Ramos (cell line): ENCODE results near the gene UIMC1.
"Not testable (repeated sequence)": the region's sequence is repeated elsewhere in the genome, so short reads cannot be mapped to it uniquely, and the experiment has no call there.

ENCODE experiments used
- in situ Hi-C: fragments of 300-500 bp; cut with MboI; formaldehyde crosslinking; loops from one replicate; pipeline ENCODE4 v1.14.3; 2022; ENCODE audit warnings: low sequenced_read_pairs; ENCODE audit not compliant: unreplicated experiment

UIMC1 gene

DNA sequence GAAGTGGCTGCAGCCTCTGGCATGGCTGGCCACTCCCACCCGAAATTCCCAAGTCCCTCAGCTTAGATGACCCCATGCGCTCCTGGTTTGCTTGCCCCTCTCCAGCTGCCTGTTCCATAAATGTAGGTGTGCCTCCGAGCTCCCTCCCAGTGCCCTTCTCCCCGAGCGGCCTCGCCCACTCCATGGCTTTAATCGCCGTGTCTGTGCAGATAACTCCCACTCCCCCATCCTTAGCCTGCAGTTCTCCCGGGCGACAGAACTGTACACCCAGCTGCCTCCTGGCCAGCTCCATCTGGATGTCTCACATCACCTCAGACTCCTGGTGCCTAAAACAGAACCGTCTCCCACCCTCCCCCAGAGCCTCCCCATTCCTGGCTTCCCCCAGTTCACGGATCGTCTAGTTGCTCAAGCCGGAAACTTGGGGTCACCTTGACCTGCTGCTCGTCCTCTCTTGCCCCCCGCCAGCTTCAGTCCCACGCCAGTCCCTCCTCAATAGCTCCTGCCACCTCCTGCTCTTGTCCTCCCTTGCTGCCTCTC lies 131.5 kb downstream of the UIMC1 start:
- in situ Hi-C loops, result no loop called here

DNA sequence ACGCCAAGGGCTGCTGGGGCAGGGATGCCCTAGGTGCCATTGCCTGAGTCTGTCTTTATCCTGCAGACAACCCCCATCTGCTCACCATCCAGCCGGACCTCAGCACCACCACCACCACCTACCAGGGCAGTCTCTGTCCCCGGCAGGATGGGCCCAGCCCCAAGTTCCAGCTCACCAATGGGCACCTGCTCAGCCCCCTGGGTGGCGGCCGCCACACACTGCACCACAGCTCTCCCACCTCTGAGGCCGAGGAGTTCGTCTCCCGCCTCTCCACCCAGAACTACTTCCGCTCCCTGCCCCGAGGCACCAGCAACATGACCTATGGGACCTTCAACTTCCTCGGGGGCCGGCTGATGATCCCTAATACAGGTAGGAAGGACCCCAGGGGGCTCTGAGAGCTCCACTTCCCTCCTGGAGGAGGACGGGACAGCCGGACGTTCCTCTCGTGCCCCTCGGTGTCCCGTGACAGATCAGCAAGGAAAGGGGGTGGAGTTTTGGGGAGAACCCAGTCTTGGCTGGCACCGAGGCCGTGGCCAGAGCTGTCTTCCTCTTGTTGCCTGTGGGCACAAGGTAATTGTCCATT lies 132.3 kb downstream of the UIMC1 start:
- in situ Hi-C loops, result no loop called here

DNA sequence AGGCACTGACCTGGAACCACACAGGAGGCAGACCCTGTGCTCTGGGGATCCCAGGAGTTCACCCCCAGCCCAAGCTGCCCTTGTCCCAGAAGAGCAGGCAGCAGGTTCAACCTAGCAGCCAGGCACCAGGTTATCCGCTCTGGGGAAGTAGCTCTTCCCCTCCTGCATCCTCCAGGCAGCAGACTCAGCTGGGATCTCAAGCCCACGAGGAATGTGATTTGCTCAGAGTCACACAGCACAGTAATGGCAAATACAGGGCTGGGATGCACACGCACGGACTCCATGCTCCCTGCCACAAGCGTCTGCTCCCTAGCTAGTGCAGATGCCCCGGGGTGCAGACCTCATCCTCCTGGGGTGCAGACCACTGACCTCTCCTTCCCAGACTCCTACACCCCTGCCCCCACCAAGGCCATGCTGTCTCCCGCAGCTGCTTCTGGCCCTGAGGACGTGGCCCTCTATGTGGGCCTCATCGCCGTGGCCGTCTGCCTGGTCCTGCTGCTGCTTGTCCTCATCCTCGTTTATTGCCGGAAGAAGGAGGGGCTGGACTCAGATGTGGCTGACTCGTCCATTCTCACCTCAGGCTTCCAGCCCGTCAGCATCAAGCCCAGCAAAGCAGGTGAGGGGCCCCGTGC lies 132.9 kb downstream of the UIMC1 start:
- in situ Hi-C loops, result no loop called here

DNA sequence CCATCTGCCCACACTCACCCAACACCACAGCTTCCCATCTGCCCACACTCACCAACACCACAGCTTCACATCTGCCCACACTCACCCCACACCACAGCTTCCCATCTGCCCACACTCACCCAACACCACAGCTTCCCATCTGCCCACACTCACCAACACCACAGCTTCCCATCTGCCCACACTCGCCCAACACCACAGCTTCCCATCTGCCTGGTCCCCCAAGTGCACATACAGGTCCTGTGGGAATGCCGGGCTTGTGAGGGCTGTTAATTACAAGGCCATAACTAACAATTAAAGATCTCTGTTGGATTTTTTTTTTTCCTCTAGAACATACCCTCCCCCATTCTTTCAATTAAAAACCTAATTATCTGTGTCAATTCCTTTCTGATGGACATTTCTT lies 133.6 kb downstream of the UIMC1 start:
- in situ Hi-C loops, result not testable (repeated sequence)

DNA sequence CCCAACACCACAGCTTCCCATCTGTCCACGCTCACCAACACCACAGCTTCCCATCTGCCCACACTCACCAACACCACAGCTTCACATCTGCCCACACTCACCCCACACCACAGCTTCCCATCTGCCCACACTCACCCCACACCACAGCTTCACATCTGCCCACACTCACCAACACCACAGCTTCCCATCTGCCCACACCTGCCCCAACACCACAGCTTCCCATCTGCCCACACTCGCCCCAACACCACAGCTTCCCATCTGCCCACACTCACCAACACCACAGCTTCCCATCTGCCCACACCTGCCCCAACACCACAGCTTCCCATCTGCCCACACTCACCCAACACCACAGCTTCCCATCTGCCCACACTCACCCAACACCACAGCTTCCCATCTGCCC lies 134.0 kb downstream of the UIMC1 start:
- in situ Hi-C loops, result not testable (repeated sequence)

DNA sequence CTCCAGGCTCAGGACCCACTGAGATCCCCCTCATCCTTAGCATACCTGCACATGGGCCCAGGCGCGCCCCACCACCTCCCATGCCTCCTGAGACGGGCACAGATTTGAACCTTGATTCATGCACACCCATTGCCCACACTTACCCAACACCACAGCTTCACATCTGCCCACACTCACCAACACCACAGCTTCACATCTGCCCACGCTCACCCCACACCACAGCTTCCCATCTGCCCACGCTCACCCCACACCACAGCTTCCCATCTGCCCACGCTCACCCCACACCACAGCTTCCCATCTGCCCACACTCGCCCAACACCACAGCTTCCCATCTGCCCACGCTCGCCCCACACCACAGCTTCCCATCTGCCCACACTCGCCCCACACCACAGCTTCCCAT lies 135.9 kb downstream of the UIMC1 start:
- in situ Hi-C loops, result not testable (repeated sequence)

DNA sequence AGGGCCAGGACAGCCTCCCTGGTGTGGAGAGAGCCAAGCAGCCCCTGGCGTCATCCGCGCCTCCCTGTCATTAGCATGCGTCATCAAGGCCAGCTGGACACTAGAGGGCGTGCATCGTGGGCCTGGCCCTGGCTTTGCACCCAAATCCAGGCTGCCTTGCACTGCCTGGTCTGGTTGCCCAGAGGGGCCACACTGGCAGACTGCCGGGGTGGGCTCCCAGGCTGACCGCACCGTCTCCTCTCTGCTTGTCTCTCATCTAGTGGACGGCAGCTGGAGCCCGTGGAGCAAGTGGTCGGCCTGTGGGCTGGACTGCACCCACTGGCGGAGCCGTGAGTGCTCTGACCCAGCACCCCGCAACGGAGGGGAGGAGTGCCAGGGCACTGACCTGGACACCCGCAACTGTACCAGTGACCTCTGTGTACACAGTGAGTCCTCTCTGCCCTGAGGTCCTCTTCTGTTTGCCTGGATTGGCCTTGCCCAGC lies 136.4 kb downstream of the UIMC1 start:
- in situ Hi-C loops, result no loop called here

DNA sequence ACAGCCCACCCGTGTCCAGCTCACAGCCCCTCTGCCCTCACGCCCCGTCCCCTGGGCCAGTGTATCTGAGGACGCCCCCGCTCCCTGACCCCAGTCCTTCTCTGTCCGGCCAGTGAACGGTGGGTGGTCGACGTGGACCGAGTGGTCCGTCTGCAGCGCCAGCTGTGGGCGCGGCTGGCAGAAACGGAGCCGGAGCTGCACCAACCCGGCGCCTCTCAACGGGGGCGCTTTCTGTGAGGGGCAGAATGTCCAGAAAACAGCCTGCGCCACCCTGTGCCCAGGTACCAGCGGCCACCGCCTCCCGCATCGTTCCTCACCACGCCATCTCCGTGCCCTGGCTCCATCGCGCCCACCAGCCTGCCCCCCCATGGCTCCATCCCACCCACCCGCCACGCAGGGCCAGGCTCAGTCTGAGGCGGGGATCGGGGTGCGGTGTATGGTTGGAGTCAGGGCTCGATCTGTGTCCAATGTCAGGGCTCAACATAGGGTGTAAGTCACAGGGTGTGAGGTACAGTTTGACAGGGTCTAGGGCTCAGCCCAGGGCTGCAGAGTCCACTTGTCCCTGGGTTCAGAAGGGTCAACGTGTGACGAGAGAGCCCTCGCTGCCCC lies 137.0 kb downstream of the UIMC1 start:
- in situ Hi-C loops, result no loop called here

DNA sequence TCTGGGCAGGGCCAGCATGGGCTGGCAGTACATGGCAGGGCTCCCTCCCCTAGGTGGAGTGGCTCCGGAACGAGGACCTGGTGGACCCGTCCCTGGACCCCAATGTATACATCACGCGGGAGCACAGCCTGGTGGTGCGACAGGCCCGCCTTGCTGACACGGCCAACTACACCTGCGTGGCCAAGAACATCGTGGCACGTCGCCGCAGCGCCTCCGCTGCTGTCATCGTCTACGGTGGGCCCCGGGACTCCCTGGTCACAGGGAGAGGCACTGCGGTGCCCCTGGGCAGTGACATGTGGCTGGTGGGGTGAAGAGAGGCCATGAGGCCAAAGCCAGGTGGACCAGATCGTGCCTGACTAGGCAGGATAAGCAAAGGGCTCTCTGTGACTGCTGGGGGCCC lies 137.8 kb downstream of the UIMC1 start:
- in situ Hi-C loops, result no loop called here

DNA sequence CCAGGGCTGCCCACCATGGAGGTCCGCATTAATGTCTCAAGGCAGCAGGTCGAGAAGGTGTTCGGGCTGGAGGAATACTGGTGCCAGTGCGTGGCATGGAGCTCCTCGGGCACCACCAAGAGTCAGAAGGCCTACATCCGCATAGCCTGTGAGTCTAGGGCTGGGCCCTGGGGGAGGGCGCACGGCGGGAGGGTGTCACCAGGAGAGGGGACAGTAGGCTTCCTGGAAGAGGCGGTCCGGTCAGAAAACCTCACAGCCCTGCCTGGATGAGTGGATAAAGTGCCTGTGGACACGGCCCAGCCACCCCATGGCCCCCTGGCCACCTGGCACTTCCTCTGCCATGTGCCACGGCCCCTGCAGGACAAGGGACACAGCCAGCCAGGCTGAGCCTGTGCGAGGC lies 138.5 kb downstream of the UIMC1 start:
- in situ Hi-C loops, result no loop called here

DNA sequence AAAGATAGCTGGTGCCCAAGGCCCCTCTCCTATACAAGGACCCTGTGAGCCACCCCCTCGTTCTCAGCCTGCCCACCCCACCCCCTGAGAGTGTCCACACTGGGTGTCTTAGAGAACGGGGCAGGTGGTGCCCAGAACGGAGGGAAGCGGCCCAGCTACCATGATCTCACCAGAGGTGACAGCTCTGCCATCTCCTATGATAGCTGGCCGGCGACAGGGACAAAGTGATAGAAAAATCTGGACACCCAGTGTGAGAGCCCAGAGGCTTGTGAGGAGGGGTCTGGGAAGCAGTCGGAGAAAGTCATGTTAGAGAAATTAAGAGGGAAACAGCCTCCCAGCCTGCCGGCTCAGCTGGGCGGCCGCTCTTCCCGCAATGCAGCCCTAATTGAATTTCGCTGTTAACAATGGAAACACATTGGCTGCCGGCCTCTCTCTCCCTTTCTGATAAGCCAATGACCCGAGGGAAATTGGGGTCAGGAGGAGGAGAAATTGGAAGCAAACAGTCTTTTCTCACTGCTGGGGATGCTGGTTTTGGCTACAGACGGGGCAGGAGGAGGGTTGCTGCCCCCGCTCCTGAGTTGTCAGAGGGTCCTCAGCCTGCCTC lies 139.8 kb downstream of the UIMC1 start:
- in situ Hi-C loops, result no loop called here

DNA sequence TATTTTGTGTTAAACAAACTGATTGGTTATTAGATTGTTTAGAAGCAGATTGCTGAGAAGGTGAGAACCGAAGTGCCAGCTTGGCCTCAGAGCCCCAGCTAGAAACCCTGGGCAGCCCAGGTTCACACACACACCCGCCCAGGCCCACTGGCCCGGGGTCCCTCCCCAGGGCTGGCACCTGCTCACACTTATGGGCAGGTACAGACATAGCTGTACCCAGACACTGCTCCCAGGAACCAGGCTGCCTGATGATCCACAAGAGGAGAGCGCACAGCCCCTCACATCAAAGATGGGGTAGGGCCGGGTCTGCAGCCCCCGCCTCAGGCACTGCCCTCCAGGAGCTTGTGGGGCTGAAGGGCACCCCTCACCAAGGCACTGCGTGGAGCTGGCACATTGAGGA lies 140.6 kb downstream of the UIMC1 start:
- in situ Hi-C loops, result no loop called here

DNA sequence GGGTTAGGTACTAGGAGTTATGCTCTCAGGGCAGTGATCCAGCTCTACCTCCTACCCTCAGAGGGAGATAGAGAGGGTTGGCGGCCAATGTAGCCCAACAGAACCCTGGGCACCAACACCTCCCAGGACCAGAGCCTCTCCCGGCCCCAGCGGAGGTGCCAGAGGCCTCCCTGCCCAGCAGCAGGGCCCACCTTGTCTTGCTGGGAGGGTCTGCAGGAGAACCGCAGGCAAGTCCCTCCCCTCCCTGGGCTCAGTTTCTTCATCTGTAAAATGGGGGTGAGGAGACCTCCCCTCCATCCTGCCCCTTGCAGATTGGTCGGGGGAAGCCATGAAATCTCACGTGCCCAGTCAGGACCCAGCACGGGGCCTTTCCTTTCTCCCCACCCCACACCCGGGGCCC lies 141.8 kb downstream of the UIMC1 start:
- in situ Hi-C loops, result no loop called here

DNA sequence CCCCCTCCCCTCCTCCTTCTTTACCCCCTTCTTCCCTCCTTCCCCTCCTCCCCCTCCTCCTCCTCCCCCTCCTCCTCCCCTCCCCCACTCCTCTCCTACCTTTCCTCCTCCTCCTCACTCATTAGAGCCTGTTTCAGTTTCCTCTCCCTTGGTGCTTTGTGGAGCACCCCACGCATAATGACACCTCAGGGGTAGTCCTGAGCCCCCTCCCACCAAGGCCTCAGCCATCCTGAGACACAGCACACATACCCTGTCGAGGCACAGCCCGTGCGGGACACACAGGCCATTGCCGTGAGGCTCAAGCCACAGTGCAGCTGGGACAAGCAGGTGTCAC lies 142.8 kb downstream of the UIMC1 start:
- in situ Hi-C loops, result no loop called here

DNA sequence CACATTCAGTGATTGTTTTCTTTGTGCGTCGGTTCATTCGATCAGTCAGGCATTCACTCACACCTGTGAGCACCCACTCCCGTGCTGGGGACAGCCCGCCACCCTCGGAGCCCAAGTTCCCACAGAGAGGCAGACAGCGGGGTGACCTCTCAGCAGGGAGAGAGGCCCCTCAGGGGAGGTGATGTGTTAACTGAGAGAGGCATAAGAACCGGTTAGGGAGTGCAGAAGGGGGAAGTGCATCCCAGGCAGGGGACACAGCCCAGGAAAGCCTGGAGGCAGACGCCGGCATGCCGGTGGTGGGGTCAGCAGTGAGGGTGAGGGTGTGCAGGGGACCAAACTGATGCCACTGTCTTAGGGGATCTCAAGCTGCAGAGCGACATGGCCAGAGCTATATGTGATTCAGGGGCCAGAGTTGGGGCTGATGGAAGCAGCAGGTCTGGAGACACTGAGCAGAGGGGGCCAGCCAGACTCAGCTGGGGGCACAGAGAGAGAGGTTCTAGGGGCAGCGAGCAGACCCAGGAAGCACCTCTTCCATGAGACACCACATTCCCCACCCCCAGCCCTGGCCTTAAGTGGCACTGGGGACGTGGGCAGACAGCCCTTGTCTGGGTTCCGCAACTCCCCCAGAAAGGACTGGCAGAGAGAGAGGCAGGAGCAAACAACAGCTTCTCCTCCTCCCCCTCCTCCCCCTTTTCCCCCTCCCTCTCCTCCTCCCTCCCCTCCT lies 143.4 kb downstream of the UIMC1 start:
- in situ Hi-C loops, result no loop called here

DNA sequence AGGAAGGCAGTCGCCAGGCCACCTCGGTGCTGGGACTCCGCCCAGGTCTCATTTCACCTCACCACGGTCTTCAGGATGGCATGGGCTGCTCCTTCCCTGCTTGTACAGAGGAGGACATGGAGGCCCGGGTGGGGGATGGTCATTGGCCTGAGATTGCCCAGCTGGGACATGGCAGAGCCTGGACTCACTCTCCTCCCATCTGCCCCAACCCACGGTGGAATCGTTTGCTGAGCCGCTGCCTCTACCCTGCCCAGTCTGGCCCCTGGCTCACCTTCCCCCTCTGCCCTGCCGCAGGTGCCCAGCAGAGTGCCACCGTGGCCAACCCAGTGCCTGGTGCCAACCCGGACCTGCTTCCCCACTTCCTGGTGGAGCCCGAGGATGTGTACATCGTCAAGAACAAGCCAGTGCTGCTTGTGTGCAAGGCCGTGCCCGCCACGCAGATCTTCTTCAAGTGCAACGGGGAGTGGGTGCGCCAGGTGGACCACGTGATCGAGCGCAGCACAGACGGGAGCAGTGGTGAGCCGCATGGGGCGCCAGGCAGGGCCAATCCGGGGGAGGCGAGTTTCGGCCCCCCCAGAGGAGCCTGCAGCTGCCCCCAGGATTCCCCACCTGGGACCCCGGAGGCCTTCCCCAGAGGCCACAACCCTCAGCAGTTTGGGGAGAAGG lies 144.1 kb downstream of the UIMC1 start:
- in situ Hi-C loops, result no loop called here

DNA sequence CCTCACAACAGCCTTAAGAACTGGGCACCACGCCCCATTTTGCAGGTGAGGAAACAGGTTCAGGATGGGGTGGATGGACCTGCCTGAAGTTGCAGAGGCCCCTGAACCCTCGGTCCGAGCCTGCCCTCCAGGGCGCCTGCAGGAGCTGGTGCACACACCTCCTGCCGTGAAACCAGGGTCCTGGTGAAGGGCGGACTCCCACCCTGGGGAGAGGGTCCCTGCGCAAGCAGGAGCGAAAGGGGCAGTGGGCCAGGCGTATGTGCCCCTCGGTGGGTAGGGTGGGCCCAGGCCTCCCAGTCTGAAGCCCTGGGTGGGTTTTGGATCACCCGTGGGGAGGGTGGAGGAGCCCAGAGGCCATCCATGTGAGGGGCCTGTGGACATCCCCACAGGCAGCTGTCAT lies 145.3 kb downstream of the UIMC1 start:
- in situ Hi-C loops, result no loop called here

DNA sequence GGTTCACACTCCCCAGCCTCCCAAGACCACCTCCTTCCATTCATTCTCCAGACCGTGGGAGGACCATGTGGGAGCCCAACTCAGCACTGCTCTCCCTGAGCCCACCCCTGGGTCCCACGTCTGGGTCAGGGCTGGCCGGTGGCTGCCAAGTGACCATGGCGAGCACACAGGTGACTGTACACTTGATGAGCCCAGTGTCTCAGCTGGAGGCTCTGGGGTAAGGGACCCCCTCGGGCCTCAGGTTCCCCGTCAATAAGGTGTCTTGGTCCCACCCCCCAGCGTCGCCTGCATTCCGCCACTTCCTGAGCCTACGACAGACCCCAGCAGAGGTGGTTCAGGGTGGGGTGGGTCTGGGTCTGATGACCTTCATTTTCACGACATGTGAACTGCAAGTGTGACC lies 146.2 kb downstream of the UIMC1 start:
- in situ Hi-C loops, result no loop called here

DNA sequence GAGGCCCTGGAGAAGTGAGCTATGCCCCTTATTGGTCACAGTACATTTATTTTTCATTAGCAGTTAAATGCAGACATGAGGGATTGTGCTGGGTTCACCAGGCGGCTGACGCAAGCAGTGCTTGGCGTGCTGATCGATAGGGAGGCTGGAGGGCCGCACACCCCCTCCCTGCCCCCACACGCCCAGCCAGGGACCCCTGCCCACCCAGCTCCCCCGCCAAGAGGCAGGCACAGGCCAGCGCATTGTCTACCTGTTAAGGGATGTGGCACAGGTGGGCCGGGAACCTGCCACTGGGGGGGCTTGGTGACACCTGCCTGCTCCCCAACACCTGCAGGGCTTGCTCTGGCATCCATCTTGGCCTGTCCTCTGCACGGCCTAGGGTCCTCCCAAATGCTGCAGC lies 146.7 kb downstream of the UIMC1 start:
- in situ Hi-C loops, result no loop called here

DNA sequence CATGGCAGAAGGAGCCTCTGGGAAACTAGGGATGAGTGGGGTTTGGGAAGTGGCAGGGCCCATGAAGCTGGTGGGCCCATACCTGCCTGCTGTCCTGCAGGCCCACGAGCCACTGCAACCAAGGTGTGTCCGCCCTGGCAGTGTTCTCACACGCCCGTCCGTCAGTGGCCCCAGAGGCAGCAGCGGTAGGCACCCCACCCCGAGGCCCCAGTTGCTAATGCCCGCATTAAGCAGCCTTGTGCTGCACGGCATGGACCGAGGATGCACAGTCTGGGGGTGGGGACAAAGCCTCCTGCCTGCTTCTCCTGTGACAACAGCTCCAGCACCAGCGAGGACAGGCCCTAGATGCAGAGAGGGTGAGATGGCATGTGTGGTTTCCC lies 148.7 kb downstream of the UIMC1 start:
- in situ Hi-C loops, result no loop called here
